Activated naive CD4-positive, alpha-beta T cell treated with anti-CD3 and anti-CD28 coated beads, Interleukin-2, amount 50 U/mL, for 24 hours (primary cell): Measurements from ENCODE around the gene GLIPR1.
"Not testable (repeated sequence)": the region's sequence is repeated elsewhere in the genome, so short reads cannot be mapped to it uniquely, and the experiment has no call there.

Experiments used
- H3K27ac Mint-ChIP-seq: one replicate; pipeline ENCODE4 v1.8.0; 2021; ENCODE audit warnings: mild to moderate bottlenecking, mixed read lengths
- H3K27me3 Mint-ChIP-seq: one replicate; pipeline ENCODE4 v1.8.0; 2021; ENCODE audit warnings: mixed read lengths
- H3K36me3 Mint-ChIP-seq: one replicate; pipeline ENCODE4 v1.8.0; 2021; ENCODE audit warnings: mixed read lengths
- H3K4me1 Mint-ChIP-seq: one replicate; pipeline ENCODE4 v1.8.0; 2021; ENCODE audit warnings: mixed read lengths
- H3K4me3 Mint-ChIP-seq: one replicate; pipeline ENCODE4 v1.8.0; 2021; ENCODE audit warnings: mild to moderate bottlenecking, mixed read lengths
- H3K9me3 Mint-ChIP-seq: one replicate; pipeline ENCODE4 v1.8.0; 2021; ENCODE audit warnings: mixed read lengths

Gene GLIPR1

GRCh38 chr12:75457191-75457590 lies 23.4 kb upstream of the GLIPR1 start:
- Mint-ChIP-seq H3K27ac (no peak overlapping the region), H3K36me3 (peaks cover 1% of the 10 kb centered on the region), H3K4me3 (no peak overlapping the region), H3K4me1 (peaks cover 25% of the 10 kb centered on the region), H3K9me3 (no peaks in the 10 kb centered on the region), H3K27me3 (no peaks in the 10 kb centered on the region)

GRCh38 chr12:75457866-75458265 lies 22.7 kb upstream of the GLIPR1 start:
- H3K9me3 Mint-ChIP-seq, H3K36me3 Mint-ChIP-seq, H3K4me3 Mint-ChIP-seq, H3K27me3 Mint-ChIP-seq, H3K27ac Mint-ChIP-seq: not testable (repeated sequence)
- H3K4me1 Mint-ChIP-seq: peaks cover 25% of the 10 kb centered on the region

- Mint-ChIP-seq H3K27ac (no peak overlapping the region), H3K4me1 (peaks cover 25% of the 10 kb centered on the region)
These were observed 20.8 kb upstream of the GLIPR1 start for GRCh38 chr12:75459755-75460154.

GRCh38 chr12:75460204-75460603 lies 20.4 kb upstream of the GLIPR1 start:
- Mint-ChIP-seq H3K4me3 (no peak overlapping the region), H3K9me3 (no peaks in the 10 kb centered on the region), H3K36me3 (peaks cover 1% of the 10 kb centered on the region), H3K27ac (no peak overlapping the region), H3K4me1 (peaks cover 25% of the 10 kb centered on the region), H3K27me3 (no peaks in the 10 kb centered on the region)

More at GRCh38 chr12:75459755-75460154, 20.8 kb upstream of the GLIPR1 start:
- H3K4me3 Mint-ChIP-seq: no peak overlapping the region
- H3K27me3 Mint-ChIP-seq: no peaks in the 10 kb centered on the region
- no peaks in the 10 kb centered on the region for H3K9me3 Mint-ChIP-seq
- peaks cover 1% of the 10 kb centered on the region for H3K36me3 Mint-ChIP-seq

- H3K9me3 Mint-ChIP-seq: no peaks in the 10 kb centered on the region
- peaks cover 9% of the 10 kb centered on the region for H3K4me1 Mint-ChIP-seq
These were observed 8.4 kb upstream of the GLIPR1 start for GRCh38 chr12:75471902-75472890.

GRCh38 chr12:75474116-75474515 lies 6.4 kb upstream of the GLIPR1 start:
- H3K27ac Mint-ChIP-seq: no peak overlapping the region
- H3K4me1 Mint-ChIP-seq: peaks cover 29% of the 10 kb centered on the region
- H3K4me3 Mint-ChIP-seq: no peak overlapping the region
- H3K36me3 Mint-ChIP-seq: no peaks in the 10 kb centered on the region
- no peaks in the 10 kb centered on the region for H3K27me3 Mint-ChIP-seq
- H3K9me3 Mint-ChIP-seq: no peaks in the 10 kb centered on the region

More at GRCh38 chr12:75471902-75472890, 8.4 kb upstream of the GLIPR1 start:
- Mint-ChIP-seq H3K27me3 (no peaks in the 10 kb centered on the region), H3K36me3 (no peaks in the 10 kb centered on the region), H3K27ac (no peak overlapping the region), H3K4me3 (no peak overlapping the region)

DNA sequence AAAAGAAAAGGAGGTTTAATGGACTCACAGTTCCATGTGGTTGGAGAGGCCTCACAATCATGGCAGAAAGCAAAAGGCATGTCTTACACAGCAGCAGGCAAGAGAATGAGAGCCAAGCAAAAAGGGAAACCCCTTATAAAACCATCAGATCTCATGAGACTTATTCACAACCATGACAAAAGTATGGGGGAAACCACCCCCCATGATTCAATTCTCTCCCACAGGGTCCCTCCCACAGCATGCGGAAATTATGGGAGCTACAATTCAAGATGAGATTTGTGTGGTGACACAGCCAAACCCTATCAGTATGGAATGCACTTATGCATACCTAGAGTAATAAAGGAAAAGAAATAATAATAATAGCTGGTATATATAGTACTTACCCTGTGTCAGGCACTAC lies 4.5 kb upstream of the GLIPR1 start:
- Mint-ChIP-seq H3K4me1 (peaks cover 46% of the 10 kb centered on the region), H3K9me3 (no peaks in the 10 kb centered on the region)

DNA sequence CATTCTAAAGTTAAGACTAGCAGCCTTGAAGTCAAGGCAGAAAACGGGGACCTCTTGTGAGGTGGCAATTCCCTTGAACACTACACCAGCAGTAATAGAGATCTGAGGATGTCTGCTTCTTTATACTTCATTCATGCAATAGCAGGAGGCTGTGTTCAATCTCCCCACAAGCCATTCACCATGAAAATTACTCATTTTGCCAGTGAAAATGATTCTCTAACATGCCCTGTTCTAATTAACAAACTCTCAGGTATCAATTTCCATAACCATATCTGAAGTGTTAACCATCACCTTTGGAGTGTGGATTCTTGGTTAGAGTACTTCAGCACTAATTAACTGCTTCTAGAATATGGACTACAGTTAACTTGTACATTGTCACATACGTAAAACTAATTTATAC lies 3.4 kb upstream of the GLIPR1 start:
- peak overlapping the region; percentile 15 for H3K27ac Mint-ChIP-seq

More for the DNA sequence above, 4.5 kb upstream of the GLIPR1 start:
- Mint-ChIP-seq H3K27ac (no peak overlapping the region), H3K36me3 (no peaks in the 10 kb centered on the region), H3K27me3 (no peaks in the 10 kb centered on the region), H3K4me3 (no peak overlapping the region)

GRCh38 chr12:75478116-75478794 lies 2.3 kb upstream of the GLIPR1 start:
- Mint-ChIP-seq H3K27ac (peak overlapping the region; percentile 90), H3K36me3 (peaks cover under 1% of the 10 kb centered on the region), H3K27me3 (no peaks in the 10 kb centered on the region), H3K9me3 (no peaks in the 10 kb centered on the region), H3K4me1 (peaks cover 68% of the 10 kb centered on the region), H3K4me3 (no peak overlapping the region)

More for the DNA sequence above, 3.4 kb upstream of the GLIPR1 start:
- H3K9me3 Mint-ChIP-seq: no peaks in the 10 kb centered on the region
- H3K36me3 Mint-ChIP-seq: no peaks in the 10 kb centered on the region
- H3K4me1 Mint-ChIP-seq: peaks cover 57% of the 10 kb centered on the region
- no peak overlapping the region for H3K4me3 Mint-ChIP-seq
- H3K27me3 Mint-ChIP-seq: no peaks in the 10 kb centered on the region

GRCh38 chr12:75479963-75480461 lies 543 bp upstream of the GLIPR1 start:
- Mint-ChIP-seq H3K4me1 (peaks cover 86% of the 10 kb centered on the region), H3K9me3 (no peaks in the 10 kb centered on the region), H3K27ac (peak overlapping the region; percentile 90)

DNA sequence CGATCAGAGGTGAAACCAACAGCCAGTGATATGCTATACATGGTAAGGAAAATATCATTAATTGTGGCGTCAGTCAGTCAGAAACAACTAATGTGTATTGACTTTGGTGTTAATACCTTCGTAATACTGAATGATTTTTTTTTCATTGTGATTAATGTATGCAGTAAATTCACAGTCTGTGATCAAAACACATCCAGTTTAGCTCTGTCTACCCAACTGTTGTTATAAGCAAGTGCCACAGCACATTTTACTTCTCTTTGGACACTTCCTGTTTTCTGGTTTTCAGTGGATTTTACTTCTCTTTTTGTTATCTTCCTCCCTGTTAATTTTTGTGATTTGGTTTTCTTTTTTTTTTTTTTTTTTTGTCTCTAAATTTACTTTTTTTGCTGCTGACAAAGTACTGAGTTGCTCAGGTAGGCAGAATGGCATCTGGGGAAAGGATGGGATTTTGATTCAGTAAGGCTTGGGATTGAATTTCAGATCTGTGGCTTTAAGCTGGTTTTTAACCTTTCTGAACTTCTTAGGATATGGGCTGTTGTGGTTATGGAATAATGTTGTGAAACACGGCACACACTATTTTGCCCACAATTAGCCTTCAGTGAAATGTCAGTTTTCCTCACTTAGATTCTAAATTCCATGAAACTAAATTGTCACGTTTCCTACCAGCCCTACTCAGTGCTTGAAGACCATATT lies 604 bp downstream of the GLIPR1 start:
- Mint-ChIP-seq H3K36me3 (peaks cover 4% of the 10 kb centered on the region), H3K27ac (peak overlapping the region; percentile 90), H3K9me3 (no peaks in the 10 kb centered on the region), H3K4me3 (peak overlapping the region; percentile 76), H3K27me3 (no peaks in the 10 kb centered on the region), H3K4me1 (peaks cover 90% of the 10 kb centered on the region)

More at GRCh38 chr12:75479963-75480461, 543 bp upstream of the GLIPR1 start:
- Mint-ChIP-seq H3K27me3 (no peaks in the 10 kb centered on the region), H3K4me3 (peak overlapping the region; percentile 76), H3K36me3 (peaks cover 4% of the 10 kb centered on the region)

- Mint-ChIP-seq H3K27me3 (no peaks in the 10 kb centered on the region), H3K27ac (peak overlapping the region; percentile 90), H3K4me1 (peaks cover 93% of the 10 kb centered on the region), H3K4me3 (peak overlapping the region; percentile 76), H3K36me3 (peaks cover 4% of the 10 kb centered on the region), H3K9me3 (no peaks in the 10 kb centered on the region)
These were observed 1.2 kb downstream of the GLIPR1 start for GRCh38 chr12:75481774-75482173.

GRCh38 chr12:75482646-75483045 lies 2.1 kb downstream of the GLIPR1 start:
- H3K27me3 Mint-ChIP-seq: no peaks in the 10 kb centered on the region
- H3K9me3 Mint-ChIP-seq: no peaks in the 10 kb centered on the region
- H3K27ac Mint-ChIP-seq: peak overlapping the region; percentile 25
- H3K4me3 Mint-ChIP-seq: peak overlapping the region; percentile 76
- H3K4me1 Mint-ChIP-seq: peaks cover 90% of the 10 kb centered on the region
- H3K36me3 Mint-ChIP-seq: peaks cover 5% of the 10 kb centered on the region

GRCh38 chr12:75483431-75483830 lies 2.9 kb downstream of the GLIPR1 start:
- Mint-ChIP-seq H3K27ac (peak overlapping the region; percentile 87), H3K36me3 (peaks cover 5% of the 10 kb centered on the region), H3K27me3 (no peaks in the 10 kb centered on the region), H3K9me3 (no peaks in the 10 kb centered on the region), H3K4me3 (peak overlapping the region; percentile 76), H3K4me1 (peaks cover 83% of the 10 kb centered on the region)

GRCh38 chr12:75484450-75484849 lies 3.9 kb downstream of the GLIPR1 start:
- peak overlapping the region; percentile 43 for H3K4me3 Mint-ChIP-seq
- not testable (repeated sequence) for H3K27me3 Mint-ChIP-seq, H3K36me3 Mint-ChIP-seq, H3K9me3 Mint-ChIP-seq
- H3K27ac Mint-ChIP-seq: peak overlapping the region; percentile 38
- peaks cover 80% of the 10 kb centered on the region for H3K4me1 Mint-ChIP-seq
